COLO829 (cell line): ENCODE data around the gene PEPD.

Experiments
- DNase-seq: peaks from one replicate; pipeline ENCODE4 v3.0.0; 2012; ENCODE audit warnings: low spot score

Gene PEPD

GRCh38 chr19:33458807-33459206, 62.8 kb downstream of the PEPD start:
- no peak for DNase-seq

- DNase-seq, result no peak
Measured at GRCh38 chr19:33458171-33458633, 63.4 kb downstream of the PEPD start.

- no peak for DNase-seq
Measured at GRCh38 chr19:33456845-33457220, 64.8 kb downstream of the PEPD start.

- DNase-seq, result no peak
Measured at GRCh38 chr19:33456076-33456844, 65.3 kb downstream of the PEPD start.

GRCh38 chr19:33453265-33453664, 68.3 kb downstream of the PEPD start:
- DNase-seq, result no peak

DNA sequence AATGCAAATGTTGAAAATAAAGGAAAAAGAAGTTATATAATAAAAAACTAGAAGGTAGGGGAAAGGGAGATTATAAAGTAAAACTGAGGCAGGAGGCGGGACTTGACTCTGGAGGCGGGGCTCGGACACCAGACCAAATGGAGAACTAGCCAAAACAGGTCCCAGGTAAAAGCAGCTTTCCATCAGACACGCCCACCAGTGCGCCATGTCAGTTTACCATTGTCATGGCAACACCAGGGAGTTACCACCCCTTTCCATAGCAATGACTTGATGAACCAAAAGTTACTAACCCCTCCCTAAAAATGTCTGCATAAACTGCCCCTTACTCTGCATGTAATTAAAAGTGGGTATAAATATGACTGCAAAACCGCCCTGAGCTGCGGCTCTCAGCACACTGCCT, 70.9 kb downstream of the PEPD start:
- DNase-seq, result no peak

GRCh38 chr19:33449799-33450198, 71.8 kb downstream of the PEPD start:
- no peak for DNase-seq

DNA sequence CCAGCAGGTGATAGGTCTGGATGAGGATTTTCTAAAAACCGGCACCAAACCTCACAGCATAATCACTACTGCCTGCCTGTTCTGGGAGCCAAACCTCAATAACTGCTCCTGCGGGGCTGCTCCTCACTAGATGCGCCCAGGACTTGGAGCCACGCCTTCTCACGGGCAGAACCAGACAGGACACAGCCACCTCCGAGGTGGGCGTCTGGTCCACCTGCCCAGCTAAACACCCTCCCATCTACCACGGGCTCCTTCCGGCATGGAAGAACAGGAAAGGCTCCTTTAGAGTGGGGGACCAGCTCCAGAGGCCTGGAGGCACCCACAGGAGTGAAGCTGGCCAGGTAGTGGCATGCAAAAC, 73.5 kb downstream of the PEPD start:
- no peak for DNase-seq

DNA sequence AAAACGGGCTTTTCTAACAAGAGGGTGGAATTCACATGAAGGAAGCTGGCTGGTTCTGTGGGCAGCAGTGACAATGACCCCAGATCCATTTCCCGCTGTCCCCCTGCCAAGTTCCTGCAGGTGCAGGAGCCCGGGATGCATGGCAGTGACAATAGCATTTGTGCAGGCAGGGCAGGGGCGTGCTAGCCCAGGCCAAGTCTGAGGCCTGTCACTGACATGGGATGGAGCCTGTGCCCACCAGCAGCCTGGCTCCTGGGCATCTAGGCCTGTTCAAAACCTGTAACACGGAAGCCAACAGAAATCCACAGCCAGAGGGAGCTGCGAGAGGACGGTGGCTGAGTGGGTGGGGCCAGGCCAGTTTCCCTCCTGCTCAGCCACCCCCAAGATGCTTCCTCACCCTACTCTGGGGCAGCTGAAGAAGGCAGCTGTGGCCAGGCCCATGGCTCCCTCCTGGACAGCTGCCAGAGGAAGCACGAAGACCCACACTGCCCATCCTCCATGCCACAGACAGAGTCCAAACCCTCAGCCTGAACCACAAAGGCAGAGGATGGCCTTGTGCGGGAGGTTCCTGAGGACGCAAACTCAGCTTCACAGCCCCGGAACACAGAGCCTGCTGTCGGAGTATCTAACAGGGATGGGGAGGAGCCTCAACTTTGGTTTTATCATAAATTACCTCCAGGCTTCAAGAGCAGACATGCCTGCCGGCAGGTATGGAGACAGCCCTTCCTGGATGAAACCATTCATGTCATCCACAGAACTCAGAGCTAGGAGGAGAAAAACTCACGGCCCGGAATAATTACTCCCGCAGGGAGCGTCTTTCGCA, 74.0 kb downstream of the PEPD start:
- no peak for DNase-seq

- DNase-seq, result no peak
Measured at GRCh38 chr19:33446330-33447293, 75.0 kb downstream of the PEPD start.

DNA sequence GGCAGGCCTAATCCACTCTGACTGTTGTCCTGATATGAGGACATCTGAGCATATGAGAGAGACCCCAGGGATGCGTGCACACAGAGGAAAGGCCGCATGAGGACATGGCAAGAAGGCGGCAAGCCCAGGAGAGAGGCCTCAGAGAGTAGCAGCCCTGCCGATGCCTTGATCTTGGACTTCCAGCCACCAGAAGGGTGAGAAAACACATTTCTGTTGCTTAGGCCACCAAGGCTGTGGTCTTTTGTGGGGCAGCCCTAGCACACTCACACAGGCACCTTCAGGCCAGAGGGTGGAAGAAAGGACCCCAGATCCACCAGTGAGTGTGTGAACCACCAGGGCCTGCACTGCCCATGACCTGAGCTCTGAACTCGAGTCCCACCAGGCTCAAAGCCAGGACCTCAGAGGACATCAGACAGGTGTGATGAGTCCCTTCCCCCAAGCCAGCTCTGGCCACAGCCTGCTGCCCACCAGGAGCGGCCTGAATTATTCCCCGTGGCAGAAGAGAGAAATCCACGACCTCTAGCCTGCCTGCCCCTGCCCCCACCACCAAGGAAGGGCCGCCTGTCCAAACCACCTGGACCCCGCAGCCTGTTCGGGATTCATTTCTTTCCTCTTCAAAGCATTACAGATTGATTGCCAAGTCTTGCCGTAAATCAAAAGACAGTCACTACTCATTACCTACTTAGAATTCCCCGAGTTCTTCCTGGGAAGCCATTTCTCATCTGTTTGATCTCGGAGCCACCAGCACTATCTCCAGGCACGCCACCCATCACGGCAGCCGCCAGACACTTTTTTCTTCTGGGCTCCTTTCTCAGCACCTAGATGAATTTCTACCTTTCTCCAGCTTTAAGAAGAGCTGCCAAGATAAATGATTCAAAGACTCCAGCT, 75.9 kb downstream of the PEPD start:
- DNase-seq, result no peak

DNA sequence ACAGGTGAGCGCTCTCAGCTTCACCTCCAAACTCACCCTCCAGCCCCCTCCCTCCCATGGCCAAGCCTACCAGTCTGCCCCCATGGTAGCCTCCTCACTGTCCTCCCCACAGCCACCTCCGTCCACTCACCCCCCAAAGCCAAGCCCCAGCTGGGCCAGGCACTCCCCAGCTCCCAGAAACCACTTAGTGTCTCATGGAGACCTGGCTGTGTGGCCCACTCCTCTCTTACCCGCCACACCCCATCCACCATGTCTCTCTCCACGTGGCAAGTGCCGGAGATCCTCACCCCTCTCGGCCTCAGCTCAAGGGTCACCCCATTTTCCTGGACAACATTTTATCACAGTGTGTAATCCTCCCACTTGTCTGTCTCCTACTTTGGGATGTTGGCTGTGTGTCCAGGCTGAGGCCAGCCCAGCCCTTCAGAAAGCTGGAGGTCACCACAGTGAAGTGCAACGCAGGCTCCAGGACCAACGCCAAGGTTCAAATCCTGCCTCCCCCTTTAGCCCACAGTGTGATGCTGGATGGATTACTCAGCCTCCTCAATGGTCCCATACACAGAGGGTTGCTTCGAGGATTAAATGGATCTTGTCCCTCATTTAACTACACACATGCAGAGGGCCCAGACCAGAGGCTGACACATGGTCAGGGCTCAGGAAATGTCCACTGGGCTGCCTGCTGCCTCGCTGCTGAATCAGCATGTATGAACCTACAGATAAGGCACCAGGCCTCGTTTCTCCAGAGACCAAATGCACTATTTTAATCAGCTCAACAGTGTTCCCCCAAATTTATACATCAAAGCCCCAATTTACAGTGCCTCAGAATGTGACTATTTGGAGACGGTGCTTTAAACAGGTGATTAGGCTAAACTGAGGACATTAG, 76.8 kb downstream of the PEPD start:
- DNase-seq, result no peak

DNA sequence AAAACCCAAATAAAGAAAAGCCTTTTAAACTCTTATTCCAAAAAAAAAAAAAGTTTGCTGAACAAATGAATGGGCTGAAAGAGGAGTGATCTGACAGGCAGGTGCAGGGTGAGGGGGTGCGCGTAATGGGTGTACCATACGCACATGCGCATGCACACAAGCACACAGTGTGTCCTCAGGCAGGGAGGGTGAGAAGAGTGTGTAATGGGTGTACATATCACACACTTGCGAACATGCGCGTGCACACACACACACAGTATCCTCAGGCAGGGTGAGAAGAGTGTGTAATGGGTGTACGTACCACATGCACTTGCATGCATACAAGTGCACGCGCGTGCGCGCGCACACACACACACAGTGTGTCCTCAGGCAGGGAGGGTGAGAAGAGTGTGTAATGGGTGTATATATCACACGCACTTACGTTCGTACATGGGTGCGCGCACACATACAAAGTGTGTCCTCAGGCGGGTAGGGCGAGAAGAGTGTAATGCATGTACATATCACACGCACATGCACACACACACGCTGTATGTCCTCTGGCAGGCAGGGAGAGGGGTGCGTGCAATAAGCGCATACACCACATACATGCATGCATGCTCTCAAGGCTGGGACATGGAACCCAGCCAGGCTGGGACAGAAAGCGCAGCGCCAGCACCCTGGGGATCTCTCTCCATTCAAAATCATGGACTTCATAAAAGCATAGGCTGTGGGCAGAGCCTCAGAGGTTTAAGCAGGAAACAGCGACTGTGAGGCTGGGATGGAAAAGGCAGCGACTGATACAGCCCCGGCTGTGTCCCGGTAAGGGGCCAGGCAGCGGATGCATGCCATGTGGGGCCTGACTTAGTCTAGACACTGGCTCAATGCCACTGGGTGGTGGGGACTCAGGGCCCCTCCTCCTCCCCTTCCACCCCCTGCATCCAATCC, 77.7 kb downstream of the PEPD start:
- DNase-seq, result no peak

- DNase-seq, result no peak
Measured at GRCh38 chr19:33442706-33443105, 78.9 kb downstream of the PEPD start.

DNA sequence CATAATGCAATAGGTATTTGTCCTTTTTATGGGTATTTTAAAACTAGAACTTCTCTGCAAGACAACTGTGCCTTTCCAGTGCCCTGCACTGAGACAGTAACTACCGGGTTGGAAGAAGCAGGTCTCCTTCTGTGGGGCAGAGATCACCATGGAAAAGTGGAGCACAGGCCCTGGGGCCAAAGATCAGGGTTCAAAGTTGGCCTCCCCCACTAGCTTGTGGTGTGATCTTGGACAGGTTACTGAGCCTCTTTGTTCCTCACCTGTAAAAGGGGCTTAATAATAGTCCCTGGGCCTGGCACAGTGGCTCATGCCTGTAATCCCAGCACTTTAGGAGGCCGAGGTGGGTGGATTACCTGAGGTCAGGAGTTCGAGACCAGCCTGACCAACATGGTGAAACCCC, 79.8 kb downstream of the PEPD start:
- DNase-seq, result no peak

GRCh38 chr19:33441277-33441699, 80.3 kb downstream of the PEPD start:
- no peak for DNase-seq

GRCh38 chr19:33440682-33441081, 80.9 kb downstream of the PEPD start:
- no peak for DNase-seq

DNA sequence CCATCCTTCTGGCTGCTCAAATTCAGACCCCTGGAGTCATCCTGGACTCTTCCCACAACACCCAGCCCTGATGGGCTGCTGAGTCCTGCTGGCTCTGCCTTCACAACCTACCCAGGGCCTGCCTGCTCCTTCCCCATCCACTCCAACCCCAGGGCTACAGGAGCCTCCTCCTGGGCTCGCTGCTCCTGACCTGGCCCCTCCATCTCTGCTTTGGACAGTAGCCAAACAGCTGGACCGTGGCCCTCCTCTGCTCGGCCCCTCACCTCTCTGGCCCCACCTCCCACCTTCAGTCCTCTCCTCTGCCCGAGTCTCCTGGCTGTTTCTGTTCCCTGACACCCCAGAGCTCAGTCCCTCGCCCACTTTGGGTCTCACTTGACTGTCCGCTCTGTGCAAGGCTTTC, 81.3 kb downstream of the PEPD start:
- DNase-seq, result no peak
